Uterus (tissue), 2 donors: ENCODE measurements around the gene ZBTB7C.

ENCODE experiments used
- CTCF ChIP-seq, 4 experiments: fragments of 200-600 bp in 2 of 4; fragments of 450-650 bp in 2 of 4; sonication (generic) in 2 of 4; IDR thresholded peaks; one replicate each; pipeline ENCODE4 v1.5.1; 2016 to 2019; ENCODE audit warnings: antibody characterized with exemption in 4 of 4, mild to moderate bottlenecking in 2 of 4, moderate library complexity in 1 of 4
- POLR2A ChIP-seq, 2 donors: fragments of 450-650 bp; IDR thresholded peaks; one replicate each; pipeline ENCODE4 v1.6.1; 2016; ENCODE audit warnings: antibody characterized with exemption in 2 of 2, mild to moderate bottlenecking in 1 of 2, moderate library complexity in 1 of 2

GRCh38 chr18:48006415-48007175, 402.6 kb downstream of the ZBTB7C start:
- TF ChIP-seq POLR2A (IDR thresholded peaks at IDR 0.05) (no peak), CTCF (IDR thresholded peaks at IDR 0.05) (no peak)
